HL-60/S4 treated with retinoic acid at 250 ng/mL for 4 days and 3 days (cell line): ENCODE measurements around the gene C2CD4C.
"Not testable (repeated sequence)": the region's sequence is repeated elsewhere in the genome, so short reads cannot be mapped to it uniquely, and the experiment has no call there.

ENCODE experiments used
- in situ Hi-C: fragments of 300-500 bp; cut with MboI; formaldehyde crosslinking; loops from 2 replicates; pipeline ENCODE4 v1.7.0; 2022; ENCODE audit warnings: low sequenced_read_pairs

The C2CD4C gene

GRCh38 chr19:384799-385169, 24.2 kb downstream of the C2CD4C start:
- in situ Hi-C loops = no loop called here

GRCh38 chr19:383922-384798, 24.8 kb downstream of the C2CD4C start:
- in situ Hi-C loops = no loop called here

- in situ Hi-C loops = no loop called here
Measured at GRCh38 chr19:383040-383439, 25.9 kb downstream of the C2CD4C start.

DNA sequence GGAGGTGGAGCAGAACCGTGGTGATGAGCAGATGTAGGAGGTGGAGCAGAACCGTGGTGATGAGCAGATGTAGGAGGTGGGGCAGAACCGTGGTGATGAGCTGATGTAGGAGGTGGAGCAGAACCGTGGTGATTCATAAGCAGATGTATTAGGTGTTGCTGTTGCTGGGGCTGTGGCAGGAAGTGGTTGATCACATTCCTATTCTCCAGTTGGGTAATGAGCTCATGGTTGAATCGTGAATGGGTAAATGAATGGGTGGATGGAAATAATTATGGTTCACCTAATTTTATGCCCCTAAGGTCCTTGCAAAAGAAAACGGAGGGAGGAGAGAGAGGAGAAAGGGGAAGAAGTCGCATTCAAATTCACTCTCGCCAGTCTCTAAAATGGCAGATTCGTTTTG, 26.4 kb downstream of the C2CD4C start:
- in situ Hi-C loops = not testable (repeated sequence)

- in situ Hi-C loops = not testable (repeated sequence)
Measured at GRCh38 chr19:381901-382300, 27.0 kb downstream of the C2CD4C start.

DNA sequence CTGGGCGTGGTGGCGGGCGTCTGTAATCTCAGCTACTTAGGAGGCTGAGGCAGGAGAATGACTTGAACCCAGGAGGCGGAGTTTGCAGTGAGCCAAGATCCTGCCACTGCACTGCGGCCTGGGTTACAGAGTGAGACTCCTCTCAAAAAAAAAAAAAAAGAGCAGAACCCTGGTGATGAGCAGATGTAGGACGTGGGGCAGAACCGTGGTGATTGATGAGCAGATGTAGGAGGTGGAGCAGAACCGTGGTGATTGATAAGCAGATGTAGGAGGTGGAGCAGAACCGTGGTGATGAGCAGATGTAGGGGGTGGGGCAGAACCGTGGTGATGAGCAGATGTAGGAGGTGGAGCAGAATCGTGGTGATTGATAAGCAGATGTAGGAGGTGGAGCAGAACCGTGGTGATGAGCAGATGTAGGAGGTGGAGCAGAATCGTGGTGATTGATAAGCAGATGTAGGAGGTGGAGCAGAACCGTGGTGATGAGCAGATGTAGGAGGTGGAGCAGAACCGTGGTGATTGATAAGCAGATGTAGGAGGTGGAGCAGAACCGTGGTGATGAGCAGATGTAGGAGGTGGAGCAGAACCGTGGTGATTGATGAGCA, 28.2 kb downstream of the C2CD4C start:
- in situ Hi-C loops = not testable (repeated sequence)

GRCh38 chr19:379796-380195, 29.2 kb downstream of the C2CD4C start:
- in situ Hi-C loops = no loop called here

GRCh38 chr19:378706-379105, 30.2 kb downstream of the C2CD4C start:
- in situ Hi-C loops = no loop called here

DNA sequence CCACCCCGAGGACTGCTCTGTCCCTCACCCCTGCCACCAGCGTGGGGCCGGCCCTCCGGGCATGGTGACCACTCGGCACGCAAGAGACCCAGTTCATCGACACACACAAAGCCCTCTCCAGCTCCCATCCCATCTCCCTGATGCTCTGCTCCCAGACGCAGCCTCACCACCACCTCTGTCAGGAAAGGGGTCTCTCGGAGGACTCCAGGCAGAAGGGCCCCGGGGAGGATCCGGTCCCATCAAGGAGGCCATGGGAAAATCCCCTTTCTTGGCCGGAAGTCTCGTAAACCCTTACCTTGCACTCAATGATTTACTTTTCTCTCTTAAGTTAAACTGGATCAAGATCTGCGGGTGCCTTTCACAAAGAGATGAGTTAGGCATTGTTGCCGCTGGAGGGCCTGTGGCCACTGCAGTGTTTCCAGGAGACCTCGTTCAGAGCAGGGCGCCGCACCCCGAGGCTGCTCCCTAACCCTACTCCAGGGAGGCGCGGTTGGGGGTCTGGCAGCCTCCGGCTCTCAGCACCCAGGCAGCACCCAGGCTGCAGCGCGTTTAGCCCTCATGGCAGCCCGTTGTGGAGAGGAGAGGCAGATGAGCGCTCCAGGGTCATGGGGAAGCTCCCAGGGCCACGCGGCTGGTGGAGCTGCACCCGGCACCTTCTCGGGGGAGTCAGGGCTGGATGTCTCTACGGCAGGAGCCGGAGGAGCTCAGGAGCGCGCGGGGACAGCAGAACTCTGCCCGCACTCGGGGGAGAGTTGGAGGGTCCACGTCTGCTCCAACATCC, 31.0 kb downstream of the C2CD4C start:
- in situ Hi-C loops = no loop called here

- in situ Hi-C loops = no loop called here
Measured at GRCh38 chr19:376111-376470, 32.9 kb downstream of the C2CD4C start.

DNA sequence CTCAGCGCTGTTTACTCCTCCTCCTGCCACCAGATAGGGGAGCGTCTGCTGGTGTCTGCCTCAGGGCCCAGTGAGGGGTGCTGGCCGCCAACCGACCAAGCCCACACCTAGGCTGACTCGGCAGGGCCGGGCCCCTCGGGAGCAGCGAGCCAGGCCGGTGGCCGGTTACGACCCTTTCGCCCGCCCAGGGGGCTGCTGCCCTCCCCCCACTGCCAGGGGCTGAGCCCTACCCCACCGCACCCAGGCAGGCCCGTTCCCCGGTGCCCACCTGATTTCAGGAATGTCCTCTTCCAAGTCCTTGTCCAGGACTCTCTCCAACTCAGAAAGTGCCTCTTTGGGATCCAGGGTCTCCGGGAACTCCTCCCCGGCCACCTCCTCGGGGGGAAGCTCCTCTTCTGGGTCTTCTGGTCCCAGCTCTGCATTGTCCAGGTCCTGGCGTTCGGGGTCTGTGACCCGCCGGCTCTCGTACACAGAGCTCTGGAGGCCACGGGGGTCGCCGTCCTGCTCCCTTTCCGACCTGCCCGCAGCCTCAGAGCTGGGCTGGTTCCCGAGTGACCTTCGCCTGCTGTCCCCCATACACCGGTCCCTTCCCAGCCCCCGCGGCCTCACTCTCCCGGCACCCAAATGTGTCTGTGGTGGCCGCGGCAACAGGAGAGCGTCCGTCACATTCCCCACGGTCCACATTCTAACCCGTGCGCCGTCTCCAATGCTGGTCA, 33.4 kb downstream of the C2CD4C start:
- in situ Hi-C loops = no loop called here

DNA sequence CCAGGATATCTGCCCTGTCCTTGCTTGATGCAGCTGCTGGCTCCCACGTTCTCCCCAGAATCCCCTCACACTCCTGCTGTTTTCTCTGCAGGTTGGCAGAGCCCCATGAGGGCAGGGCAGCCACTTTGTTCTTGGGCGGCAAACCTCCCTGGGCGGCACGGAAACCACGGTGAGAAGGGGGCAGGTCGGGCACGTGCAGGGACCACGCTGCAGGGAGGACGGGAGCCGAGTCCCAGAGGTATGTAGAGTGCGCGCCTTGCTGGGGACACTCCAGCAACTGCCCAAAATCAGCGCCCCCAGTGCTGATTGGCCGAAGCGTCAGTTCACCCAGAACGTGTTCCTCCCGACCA, 34.1 kb downstream of the C2CD4C start:
- in situ Hi-C loops = no loop called here

GRCh38 chr19:374183-374885, 34.6 kb downstream of the C2CD4C start:
- in situ Hi-C loops = no loop called here

DNA sequence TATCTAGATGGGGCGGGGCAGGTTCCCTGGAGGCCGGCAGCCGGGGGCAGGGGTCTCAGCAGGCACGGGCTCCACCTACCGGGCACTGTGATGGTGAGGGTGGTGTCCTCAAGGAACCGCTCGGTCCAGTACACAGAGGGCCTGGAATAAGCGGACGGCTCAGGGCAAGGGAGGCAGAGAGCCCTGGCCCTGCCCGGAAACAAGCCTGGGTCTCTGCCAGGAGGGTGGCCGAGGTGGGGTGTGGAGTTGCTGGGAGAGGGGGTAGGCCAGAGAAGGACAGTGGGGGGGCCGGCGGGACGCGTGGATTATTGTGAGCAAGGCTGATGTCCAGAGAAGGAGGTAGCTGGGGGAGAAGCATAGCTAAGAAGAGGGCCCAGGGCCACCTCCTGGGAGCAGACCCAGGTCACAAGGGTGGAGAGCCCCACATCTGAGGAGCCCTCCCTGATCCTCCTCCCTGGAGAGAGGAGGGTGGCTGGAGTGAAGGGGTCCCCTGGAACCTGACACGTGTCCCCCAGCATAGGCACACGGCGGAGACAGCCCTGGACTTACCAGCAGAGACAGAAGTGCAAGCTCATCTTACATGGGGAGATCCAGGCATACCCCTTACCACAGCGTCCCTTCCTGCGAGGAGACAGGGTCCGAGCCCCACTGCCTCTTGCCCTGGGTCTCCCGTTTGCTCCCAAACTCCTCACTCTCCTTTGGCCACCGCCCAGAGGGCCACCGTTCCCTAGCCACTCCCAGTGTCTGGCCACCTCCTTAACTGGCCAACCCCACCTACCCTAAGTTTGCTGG, 35.4 kb downstream of the C2CD4C start:
- in situ Hi-C loops = no loop called here

- in situ Hi-C loops = no loop called here
Measured at GRCh38 chr19:372306-372890, 36.5 kb downstream of the C2CD4C start.

- in situ Hi-C loops = no loop called here
Measured at GRCh38 chr19:371501-372168, 37.3 kb downstream of the C2CD4C start.

DNA sequence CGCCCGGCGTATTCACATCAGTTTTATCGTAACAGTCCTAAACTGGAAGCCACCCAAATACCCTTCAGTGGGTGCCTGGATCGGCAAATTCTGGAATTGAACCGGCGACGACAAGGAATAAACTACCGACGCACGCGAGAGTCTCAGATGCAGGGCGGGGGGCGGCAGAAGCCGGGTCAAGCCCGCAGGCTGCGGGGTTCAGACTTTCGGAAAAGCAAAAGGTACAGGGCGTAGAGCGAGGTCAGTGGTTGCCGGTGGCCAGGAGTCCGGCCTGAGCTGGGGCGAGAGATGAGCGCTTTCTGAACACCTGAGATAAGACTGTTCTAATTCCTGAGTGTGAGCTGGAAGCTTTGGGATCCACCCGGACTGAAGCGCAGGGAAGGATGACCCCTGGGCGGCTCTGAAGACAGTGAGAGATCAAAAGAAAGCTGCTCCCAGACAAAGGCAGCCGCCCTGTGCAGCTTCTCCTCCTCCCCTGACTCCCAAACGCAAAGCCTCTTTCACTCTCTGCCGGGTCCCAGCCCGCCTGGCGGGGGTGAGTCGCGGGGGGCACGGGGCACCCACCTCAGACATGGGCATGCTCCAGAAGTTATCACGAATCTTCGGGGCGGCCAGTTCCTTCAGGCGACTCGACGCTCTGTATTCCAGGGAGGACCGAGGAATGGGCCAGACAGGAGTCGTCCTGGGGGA, 38.2 kb downstream of the C2CD4C start:
- in situ Hi-C loops = no loop called here

GRCh38 chr19:369876-370275, 39.1 kb downstream of the C2CD4C start:
- in situ Hi-C loops = no loop called here
